K562 (cell line): ENCODE results near the gene ST3GAL5. TPM values are rescaled to one million over a fixed set of nuclear protein-coding genes. Genes with fewer than 3 reads are reported as not detected.

ENCODE experiments used
- ARHGAP35 ChIP-seq: fragments of 450-650 bp; IDR thresholded peaks from 2 replicates; pipeline ENCODE4 v1.6.1; 2018; ENCODE audit not compliant: partially characterized antibody
- BMI1 ChIP-seq: fragments of 150-350 bp; IDR thresholded peaks from 2 replicates; pipeline ENCODE4 v1.6.1; 2014; ENCODE audit warnings: low read length
- CEBPG ChIP-seq, 3 experiments: fragments of 200-800 bp in 1 of 3; sonication (Bioruptor generic) in 1 of 3; sonication (generic) in 1 of 3; formaldehyde crosslinking in 1 of 3; IDR thresholded peaks in 2 of 3; conservative IDR thresholded peaks in 1 of 3; 2 replicates each; pipeline versions ENCODE4 v1.6.1 to v1.8.0; 2016 to 2022; ENCODE audit warnings: missing compliant biosample characterization in 2 of 3, missing genetic modification characterization in 2 of 3, mild to moderate bottlenecking in 1 of 3, missing genetic modification reagents in 1 of 3
- COPS2 ChIP-seq: fragments of 450-650 bp; conservative IDR thresholded peaks from 2 replicates; pipeline ENCODE4 v1.6.1; 2016; ENCODE audit warnings: mild to moderate bottlenecking, moderate library complexity
- DDX20 ChIP-seq: fragments of 450-650 bp; IDR thresholded peaks from 2 replicates; pipeline ENCODE4 v1.6.1; 2016; ENCODE audit warnings: missing genetic modification characterization, low read depth, mild to moderate bottlenecking, missing compliant biosample characterization, moderate library complexity
- ELF1 ChIP-seq: fragments of 200-800 bp; sonication (Bioruptor generic); IDR thresholded peaks from 2 replicates; pipeline ENCODE4 v1.6.1; 2016; ENCODE audit warnings: missing genetic modification characterization, missing compliant biosample characterization
- HDAC8 ChIP-seq: fragments of 450-650 bp; IDR thresholded peaks from 2 replicates; pipeline ENCODE4 v1.6.1; 2016; ENCODE audit warnings: mild to moderate bottlenecking, missing genetic modification characterization, moderate library complexity, missing compliant biosample characterization
- HSF4 ChIP-seq: fragments of 250-450 bp; sonication (Bioruptor Pico); IDR thresholded peaks from 2 replicates; pipeline ENCODE4 v2.1.2; 2022; ENCODE audit warnings: mild to moderate bottlenecking, moderate library complexity, borderline replicate concordance
- KAT7 ChIP-seq: sonication (generic); formaldehyde crosslinking; IDR thresholded peaks from 2 replicates; pipeline ENCODE4 v1.8.0; 2022; ENCODE audit warnings: missing genetic modification reagents, mild to moderate bottlenecking, borderline replicate concordance
- MBD2 ChIP-seq: sonication (generic); IDR thresholded peaks from 2 replicates; pipeline ENCODE4 v1.6.1; 2016; ENCODE audit warnings: low read depth, borderline replicate concordance
- NFE2 ChIP-seq: IDR thresholded peaks from 2 replicates; pipeline ENCODE4 v1.6.1; 2014; ENCODE audit warnings: antibody characterized with exemption, low read depth
- RAD51 ChIP-seq: fragments of 450-650 bp; IDR thresholded peaks from 2 replicates; pipeline ENCODE4 v1.7.1; 2016; ENCODE audit warnings: low read depth, mild to moderate bottlenecking, borderline replicate concordance
- RHOXF2B ChIP-seq: fragments of 250-450 bp; sonication (Bioruptor Pico); conservative IDR thresholded peaks from 2 replicates; pipeline ENCODE4 v1.5.1; 2021
- SAP30 ChIP-seq: fragments of 200-600 bp; sonication (generic); IDR thresholded peaks from 2 replicates; pipeline ENCODE4 v1.6.1; 2012; ENCODE audit warnings: borderline replicate concordance, low read depth, mild to moderate bottlenecking, moderate library complexity, low read length, control low read depth, inconsistent platforms; ENCODE audit not compliant: insufficient read depth, poor library complexity, severe bottlenecking
- SRF ChIP-seq, 2 experiments: fragments of 250-450, 450-650 bp in 1 of 2; sonication (Bioruptor Pico) in 1 of 2; sonication (generic) in 1 of 2; formaldehyde crosslinking; IDR thresholded peaks; 2 replicates each; pipeline versions ENCODE4 v1.5.0 to v1.5.1; 2020 to 2022; ENCODE audit warnings: mild to moderate bottlenecking in 1 of 2, missing genetic modification reagents in 1 of 2
- TAL1 ChIP-seq: fragments of 450-650 bp; IDR thresholded peaks from 2 replicates; pipeline ENCODE4 v1.6.1; 2016; ENCODE audit warnings: mild to moderate bottlenecking
- ZEB2 ChIP-seq: fragments of 450-650 bp; IDR thresholded peaks from 2 replicates; pipeline ENCODE4 v1.6.1; 2016
- ZFX ChIP-seq: sonication (generic); formaldehyde crosslinking; IDR thresholded peaks from 2 replicates; pipeline ENCODE4 v1.8.0; 2022; ENCODE audit warnings: mild to moderate bottlenecking, missing genetic modification reagents, moderate library complexity
- ZNF184 ChIP-seq: sonication (generic); formaldehyde crosslinking; IDR thresholded peaks from 2 replicates; pipeline ENCODE4 v1.5.0; 2020; ENCODE audit warnings: missing genetic modification reagents
- ZNF217 ChIP-seq: sonication (generic); formaldehyde crosslinking; IDR thresholded peaks from 2 replicates; pipeline ENCODE4 v1.8.0; 2022; ENCODE audit warnings: mild to moderate bottlenecking, missing genetic modification reagents
- ZNF57 ChIP-seq: fragments of 450-650 bp; formaldehyde crosslinking; IDR thresholded peaks from 2 replicates; pipeline ENCODE4 v1.4.0; 2020; ENCODE audit warnings: mild to moderate bottlenecking, moderate library complexity
- polyA plus RNA-seq, 8 experiments: library from polyadenylated mRNA; depleted of rRNA in 4 of 8; stranded (reverse) in 5 of 8; unstranded in 3 of 8; fragments of >200 nt; fragmentation: Nextera tagmentation in 2 of 8; fragmentation: Illumina TruSeq in 1 of 8; extraction: Ambion mirVana in 2 of 8; extraction: Trizol in 1 of 8; gene quantifications; 2 replicates each; pipeline versions ENCODE4 v1.2.1 to v1.2.3, GENCODE V29; 2011 to 2014; ENCODE audit warnings: inconsistent platforms in 1 of 8, missing spikeins in 1 of 8
- total RNA-seq, 7 experiments: library from RNA; depleted of rRNA in 6 of 7; stranded (reverse); fragments of >200 nt in 6 of 7; fragmentation: Illumina TruSeq in 2 of 7; extraction: Trizol in 2 of 7; gene quantifications; 2 replicates each; pipeline versions ENCODE4 v1.2.1 to v1.2.3, GENCODE V29; 2011 to 2021; ENCODE audit warnings: low replicate concordance in 1 of 7
- TF ChIP-seq, protein P1 (sequence below): sonication (generic); formaldehyde crosslinking; IDR thresholded peaks from 2 replicates; pipeline ENCODE4 v1.8.1; 2023; ENCODE audit warnings: missing genetic modification reagents, mild to moderate bottlenecking, borderline replicate concordance
- TF ChIP-seq, protein P2 (sequence below): IDR thresholded peaks from 2 replicates; pipeline ENCODE4 v1.6.1; 2012; ENCODE audit warnings: low read depth, low read length, improper control_type of control experiment, borderline replicate concordance

ST3GAL5 gene
- total and polyA plus RNA-seq, 9 of the 15 experiments (the other 6 are each of a cell fraction or from before 2014, with no cell fraction given), result 1.6 to 10.0 (median 4.2) TPM

DNA sequence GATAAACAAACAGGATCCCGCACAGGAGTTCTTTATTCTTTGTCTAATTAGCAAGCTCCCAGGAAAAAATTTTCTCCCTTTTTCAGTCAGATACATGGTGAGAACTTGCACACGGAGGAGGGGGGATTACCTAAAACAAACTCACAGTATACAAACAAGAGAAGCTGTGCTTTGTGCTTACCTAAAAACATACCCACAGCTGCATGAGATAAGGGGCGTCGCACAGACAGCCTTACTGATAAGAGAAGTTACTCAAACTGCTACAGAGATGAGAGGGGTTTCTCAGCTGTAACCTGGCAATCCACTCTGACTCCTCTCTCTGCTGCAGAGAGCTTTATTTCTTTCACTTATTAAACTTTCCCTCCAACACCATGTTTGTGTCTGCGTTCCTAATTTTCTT, 32.9 kb upstream of the ST3GAL5 start (continued):
- TF ChIP-seq, protein P1, sequence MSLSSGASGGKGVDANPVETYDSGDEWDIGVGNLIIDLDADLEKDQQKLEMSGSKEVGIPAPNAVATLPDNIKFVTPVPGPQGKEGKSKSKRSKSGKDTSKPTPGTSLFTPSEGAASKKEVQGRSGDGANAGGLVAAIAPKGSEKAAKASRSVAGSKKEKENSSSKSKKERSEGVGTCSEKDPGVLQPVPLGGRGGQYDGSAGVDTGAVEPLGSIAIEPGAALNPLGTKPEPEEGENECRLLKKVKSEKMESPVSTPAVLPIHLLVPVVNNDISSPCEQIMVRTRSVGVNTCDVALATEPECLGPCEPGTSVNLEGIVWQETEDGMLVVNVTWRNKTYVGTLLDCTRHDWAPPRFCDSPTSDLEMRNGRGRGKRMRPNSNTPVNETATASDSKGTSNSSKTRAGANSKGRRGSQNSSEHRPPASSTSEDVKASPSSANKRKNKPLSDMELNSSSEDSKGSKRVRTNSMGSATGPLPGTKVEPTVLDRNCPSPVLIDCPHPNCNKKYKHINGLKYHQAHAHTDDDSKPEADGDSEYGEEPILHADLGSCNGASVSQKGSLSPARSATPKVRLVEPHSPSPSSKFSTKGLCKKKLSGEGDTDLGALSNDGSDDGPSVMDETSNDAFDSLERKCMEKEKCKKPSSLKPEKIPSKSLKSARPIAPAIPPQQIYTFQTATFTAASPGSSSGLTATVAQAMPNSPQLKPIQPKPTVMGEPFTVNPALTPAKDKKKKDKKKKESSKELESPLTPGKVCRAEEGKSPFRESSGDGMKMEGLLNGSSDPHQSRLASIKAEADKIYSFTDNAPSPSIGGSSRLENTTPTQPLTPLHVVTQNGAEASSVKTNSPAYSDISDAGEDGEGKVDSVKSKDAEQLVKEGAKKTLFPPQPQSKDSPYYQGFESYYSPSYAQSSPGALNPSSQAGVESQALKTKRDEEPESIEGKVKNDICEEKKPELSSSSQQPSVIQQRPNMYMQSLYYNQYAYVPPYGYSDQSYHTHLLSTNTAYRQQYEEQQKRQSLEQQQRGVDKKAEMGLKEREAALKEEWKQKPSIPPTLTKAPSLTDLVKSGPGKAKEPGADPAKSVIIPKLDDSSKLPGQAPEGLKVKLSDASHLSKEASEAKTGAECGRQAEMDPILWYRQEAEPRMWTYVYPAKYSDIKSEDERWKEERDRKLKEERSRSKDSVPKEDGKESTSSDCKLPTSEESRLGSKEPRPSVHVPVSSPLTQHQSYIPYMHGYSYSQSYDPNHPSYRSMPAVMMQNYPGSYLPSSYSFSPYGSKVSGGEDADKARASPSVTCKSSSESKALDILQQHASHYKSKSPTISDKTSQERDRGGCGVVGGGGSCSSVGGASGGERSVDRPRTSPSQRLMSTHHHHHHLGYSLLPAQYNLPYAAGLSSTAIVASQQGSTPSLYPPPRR (CRISPR knock-in tag), result no peak
- TF ChIP-seq SRF (CRISPR knock-in tag; IDR thresholded peaks at IDR 0.05) (no peak), ARHGAP35 (no peak), SAP30 (no peak), RHOXF2B (no peak), CEBPG (CRISPR knock-in tag; IDR thresholded peaks at IDR 0.05) (no peak), CEBPG (tag; conservative IDR thresholded peaks at IDR 0.05 in 1 of 2, IDR thresholded peaks at IDR 0.05 in 1 of 2) (no peak), MBD2 (no peak; the same call in 1 of the 2 replicates), ZNF217 (CRISPR knock-in tag) (no peak), NFE2 (peak; percentile 23; the same call in 1 of the 2 replicates), ELF1 (tag) (no peak), RAD51 (no peak), ZNF57 (CRISPR knock-in tag) (no peak), TAL1 (peak; percentile 91), DDX20 (no peak), ZNF184 (no peak), COPS2 (no peak), ZFX (CRISPR knock-in tag) (no peak), KAT7 (CRISPR knock-in tag) (no peak), ZEB2 (peak; percentile 70; the same call in 1 of the 2 replicates), HDAC8 (no peak), HSF4 (CRISPR knock-in tag) (no peak), BMI1 (no peak)
- TF ChIP-seq, protein P2, sequence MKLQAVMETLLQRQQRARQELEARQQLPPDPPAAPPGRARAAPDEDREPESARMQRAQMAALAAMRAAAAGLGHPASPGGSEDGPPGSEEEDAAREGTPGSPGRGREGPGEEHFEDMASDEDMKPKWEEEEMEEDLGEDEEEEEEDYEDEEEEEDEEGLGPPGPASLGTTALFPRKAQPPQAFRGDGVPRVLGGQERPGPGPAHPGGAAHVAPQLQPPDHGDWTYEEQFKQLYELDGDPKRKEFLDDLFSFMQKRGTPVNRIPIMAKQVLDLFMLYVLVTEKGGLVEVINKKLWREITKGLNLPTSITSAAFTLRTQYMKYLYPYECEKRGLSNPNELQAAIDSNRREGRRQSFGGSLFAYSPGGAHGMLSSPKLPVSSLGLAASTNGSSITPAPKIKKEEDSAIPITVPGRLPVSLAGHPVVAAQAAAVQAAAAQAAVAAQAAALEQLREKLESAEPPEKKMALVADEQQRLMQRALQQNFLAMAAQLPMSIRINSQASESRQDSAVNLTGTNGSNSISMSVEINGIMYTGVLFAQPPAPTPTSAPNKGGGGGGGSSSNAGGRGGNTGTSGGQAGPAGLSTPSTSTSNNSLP, result 0 out of 2 replicates have a peak, but pooled peaks have one; percentile 18
